COR-L47 (cell line): ENCODE data around the gene BABAM2.

ENCODE experiments used
- DNase-seq: peaks from one replicate; lab custom pipeline; 2025; lab: John Stamatoyannopoulos, UW

BABAM2 gene

GRCh38 chr2:28209261-28209691, 318.7 kb downstream of the BABAM2 start:
- DNase-seq = no peak

- DNase-seq = no peak
Observed at GRCh38 chr2:28209864-28210263, 319.3 kb downstream of the BABAM2 start.

GRCh38 chr2:28210535-28210934, 320.0 kb downstream of the BABAM2 start:
- DNase-seq = no peak

GRCh38 chr2:28216331-28216730, 325.8 kb downstream of the BABAM2 start:
- DNase-seq = peak; percentile 54

GRCh38 chr2:28217042-28217740, 326.7 kb downstream of the BABAM2 start:
- no peak for DNase-seq

GRCh38 chr2:28219138-28219537, 328.6 kb downstream of the BABAM2 start:
- DNase-seq = no peak

GRCh38 chr2:28219758-28220368, 329.3 kb downstream of the BABAM2 start:
- DNase-seq = no peak

- no peak for DNase-seq
Observed at GRCh38 chr2:28224648-28225472, 334.3 kb downstream of the BABAM2 start.

GRCh38 chr2:28225473-28226080, 335.0 kb downstream of the BABAM2 start:
- no peak for DNase-seq

- DNase-seq = no peak
Observed at GRCh38 chr2:28226558-28226957, 336.0 kb downstream of the BABAM2 start.

GRCh38 chr2:28227498-28227897, 337.0 kb downstream of the BABAM2 start:
- no peak for DNase-seq

- DNase-seq = no peak
Observed at GRCh38 chr2:28228434-28228995, 338.0 kb downstream of the BABAM2 start.

GRCh38 chr2:28231110-28231631, 340.6 kb downstream of the BABAM2 start:
- DNase-seq = no peak

GRCh38 chr2:28232295-28232694, 341.8 kb downstream of the BABAM2 start:
- DNase-seq = no peak

- DNase-seq = no peak
Observed at GRCh38 chr2:28233164-28233676, 342.7 kb downstream of the BABAM2 start.

- DNase-seq = no peak
Observed at GRCh38 chr2:28234807-28235206, 344.3 kb downstream of the BABAM2 start.

- no peak for DNase-seq
Observed at GRCh38 chr2:28239207-28239606, 348.7 kb downstream of the BABAM2 start.

- DNase-seq = no peak
Observed at GRCh38 chr2:28240937-28241336, 350.4 kb downstream of the BABAM2 start.

- no peak for DNase-seq
Observed at GRCh38 chr2:28247290-28247689, 356.8 kb downstream of the BABAM2 start.

- no peak for DNase-seq
Observed at GRCh38 chr2:28247734-28248133, 357.2 kb downstream of the BABAM2 start.

- no peak for DNase-seq
Observed at GRCh38 chr2:28248511-28248910, 358.0 kb downstream of the BABAM2 start.

- no peak for DNase-seq
Observed at GRCh38 chr2:28250006-28250405, 359.5 kb downstream of the BABAM2 start.
